HG02981 (cell line): ENCODE data around the gene BTBD17.

ENCODE experiments used
- ATAC-seq: cut with Tn5 transposase; IDR thresholded peaks from one replicate; pipeline ENCODE4 v1.9.1; 2021; ENCODE audit warnings: mild to moderate bottlenecking, moderate library complexity; ENCODE audit not compliant: unreplicated experiment

Gene BTBD17

GRCh38 chr17:74362069-74362405 is 369 bp upstream of the BTBD17 start:
- no peak for ATAC-seq

- no peak for ATAC-seq
Observed at GRCh38 chr17:74360899-74361229, 804 bp downstream of the BTBD17 start.

- no peak for ATAC-seq
Observed at GRCh38 chr17:74359916-74360315, 1.8 kb downstream of the BTBD17 start.

DNA sequence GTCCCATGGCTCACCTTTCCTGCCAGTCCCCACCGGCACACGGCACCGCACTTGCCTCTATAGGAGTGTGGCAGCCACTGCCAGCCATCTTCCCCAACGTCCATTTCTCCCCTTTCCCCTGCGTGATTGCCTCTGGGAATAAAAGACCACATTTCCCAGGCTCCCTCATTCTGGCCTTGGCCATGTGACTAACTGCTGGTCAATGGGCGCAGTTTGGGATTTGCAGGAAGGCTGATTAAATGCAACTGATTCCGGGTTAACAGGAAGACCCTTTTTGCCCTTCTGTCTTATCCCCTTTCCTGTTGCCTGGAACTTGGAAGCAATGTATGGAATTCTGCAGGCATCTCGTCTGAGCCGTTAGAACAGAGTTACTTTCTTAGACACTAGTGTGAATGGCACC is 3.0 kb downstream of the BTBD17 start:
- ATAC-seq, result no peak

DNA sequence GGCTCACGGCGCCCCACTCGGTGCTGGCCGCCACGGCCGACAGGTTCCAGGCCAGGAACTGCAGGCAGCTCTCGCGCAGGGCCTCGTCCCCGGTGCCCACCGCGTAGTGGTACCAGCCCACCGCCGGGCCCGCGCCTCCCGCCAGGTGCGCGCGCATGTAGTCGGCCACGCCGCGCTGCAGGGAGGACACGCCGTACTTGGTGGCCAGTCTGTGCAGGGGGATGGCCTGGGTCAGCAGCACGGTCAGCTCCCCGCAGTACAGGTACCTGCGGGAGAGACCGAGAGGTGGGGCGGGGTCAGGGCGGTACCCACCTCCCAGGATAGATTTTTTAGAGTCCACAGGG is 4.2 kb downstream of the BTBD17 start:
- no peak for ATAC-seq

- no peak for ATAC-seq
Observed at GRCh38 chr17:74356646-74357465, 4.8 kb downstream of the BTBD17 start.

- ATAC-seq, result no peak
Observed at GRCh38 chr17:74355065-74355464, 6.6 kb downstream of the BTBD17 start.

- no peak for ATAC-seq
Observed at GRCh38 chr17:74354561-74354960, 7.1 kb downstream of the BTBD17 start.

DNA sequence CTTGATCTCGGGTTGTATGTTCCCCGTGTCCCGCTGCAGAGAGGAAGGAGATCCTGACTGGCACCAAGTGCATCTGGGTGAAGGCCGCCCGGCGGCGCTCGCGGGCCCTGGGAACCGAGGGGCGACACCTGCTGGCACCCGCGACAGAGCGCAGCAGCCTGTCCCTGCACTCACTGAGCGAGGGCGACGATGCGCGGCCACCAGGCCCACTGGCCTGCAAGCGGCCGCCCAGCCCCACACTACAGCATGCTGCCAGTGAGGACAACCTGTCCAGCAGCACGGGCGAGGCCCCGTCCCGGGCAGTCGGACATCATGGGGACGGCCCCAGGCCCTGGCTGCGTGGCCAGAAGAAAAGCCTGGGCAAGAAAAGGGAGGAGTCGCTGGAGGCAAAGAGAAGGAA is 7.5 kb downstream of the BTBD17 start:
- no peak for ATAC-seq

- ATAC-seq, result no peak
Observed at GRCh38 chr17:74353446-74354060, 8.1 kb downstream of the BTBD17 start.

- ATAC-seq, result no peak
Observed at GRCh38 chr17:74351552-74352210, 10.0 kb downstream of the BTBD17 start.

DNA sequence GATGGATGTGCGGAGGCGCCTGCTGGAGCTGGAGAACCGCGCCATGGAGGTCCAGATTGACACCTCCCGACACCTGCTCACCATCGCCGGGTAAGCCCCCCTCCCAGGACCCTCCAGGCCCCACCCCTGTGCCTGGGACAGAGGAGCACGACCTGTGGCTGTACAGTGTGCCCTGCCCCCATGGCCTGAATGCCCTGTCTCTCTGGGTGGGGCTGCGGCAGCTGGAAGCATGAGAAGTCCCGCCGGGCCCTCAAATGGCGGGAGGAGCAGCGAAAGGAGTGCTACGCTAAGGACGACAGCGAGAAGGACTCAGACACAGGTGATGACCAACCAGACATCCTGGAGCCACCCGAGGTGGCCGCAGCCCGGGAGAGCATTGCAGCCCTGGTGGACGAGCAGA is 11.2 kb downstream of the BTBD17 start:
- ATAC-seq, result no peak

DNA sequence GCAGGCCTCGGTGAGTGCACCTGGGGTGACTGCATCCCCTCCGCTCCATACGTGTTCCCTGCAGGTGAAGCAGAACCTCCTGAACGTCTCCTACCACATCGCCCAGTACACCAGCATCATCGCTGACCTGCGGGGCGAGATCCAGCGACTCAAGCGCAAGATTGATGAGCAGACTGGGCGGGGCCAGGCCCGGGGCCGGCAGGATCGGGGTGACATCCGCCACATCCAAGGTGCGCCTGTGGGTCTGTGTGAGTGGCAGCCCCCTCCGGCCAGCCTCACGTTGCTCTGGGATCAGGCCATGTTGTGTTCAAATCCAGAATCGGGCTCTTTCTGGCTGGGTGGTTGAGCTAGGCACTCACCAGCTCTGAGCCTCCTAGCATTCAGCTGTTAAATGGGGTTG is 12.5 kb downstream of the BTBD17 start:
- no peak for ATAC-seq

DNA sequence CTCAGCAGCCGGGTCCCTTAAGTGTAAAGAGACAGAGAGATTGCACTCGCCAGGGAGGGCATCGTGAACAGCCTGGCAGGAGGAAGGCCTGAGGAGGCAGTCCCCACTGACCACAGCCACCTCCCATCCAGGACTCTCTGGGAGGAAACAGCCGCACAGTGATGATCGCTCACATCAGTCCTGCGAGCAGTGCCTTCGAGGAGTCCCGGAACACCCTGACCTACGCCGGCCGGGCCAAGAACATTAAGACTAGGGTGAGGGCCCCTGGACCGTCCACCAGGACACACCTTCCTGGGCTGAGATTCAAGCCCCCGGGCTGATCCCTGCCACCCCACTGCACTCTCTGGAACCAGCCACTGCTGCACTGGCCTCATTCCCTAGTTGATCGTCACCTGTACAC is 14.0 kb downstream of the BTBD17 start:
- no peak for ATAC-seq

GRCh38 chr17:74345433-74346241 is 16.0 kb downstream of the BTBD17 start:
- no peak for ATAC-seq

GRCh38 chr17:74344658-74345057 is 17.0 kb downstream of the BTBD17 start:
- ATAC-seq, result no peak

GRCh38 chr17:74343526-74344284 is 18.0 kb downstream of the BTBD17 start:
- ATAC-seq, result no peak

DNA sequence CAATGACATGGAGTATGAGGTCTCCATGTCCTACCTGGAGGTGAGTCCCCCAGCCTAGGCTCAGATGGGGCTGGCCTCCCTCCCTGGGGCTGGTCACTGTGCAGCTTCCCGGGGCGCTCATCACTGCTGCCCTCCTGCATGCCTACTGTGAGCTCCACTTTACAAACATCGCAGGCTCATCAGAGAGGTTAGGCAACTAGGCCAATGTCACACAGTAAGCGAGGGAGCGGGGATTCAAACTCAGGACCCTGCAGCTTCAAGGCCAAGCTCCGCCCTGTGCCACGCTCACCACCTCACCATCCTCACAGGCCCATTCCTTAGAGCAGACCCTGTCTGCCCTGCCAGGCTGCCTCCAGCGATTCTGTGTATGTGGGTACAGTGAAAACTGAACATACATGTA is 18.5 kb downstream of the BTBD17 start:
- no peak for ATAC-seq

DNA sequence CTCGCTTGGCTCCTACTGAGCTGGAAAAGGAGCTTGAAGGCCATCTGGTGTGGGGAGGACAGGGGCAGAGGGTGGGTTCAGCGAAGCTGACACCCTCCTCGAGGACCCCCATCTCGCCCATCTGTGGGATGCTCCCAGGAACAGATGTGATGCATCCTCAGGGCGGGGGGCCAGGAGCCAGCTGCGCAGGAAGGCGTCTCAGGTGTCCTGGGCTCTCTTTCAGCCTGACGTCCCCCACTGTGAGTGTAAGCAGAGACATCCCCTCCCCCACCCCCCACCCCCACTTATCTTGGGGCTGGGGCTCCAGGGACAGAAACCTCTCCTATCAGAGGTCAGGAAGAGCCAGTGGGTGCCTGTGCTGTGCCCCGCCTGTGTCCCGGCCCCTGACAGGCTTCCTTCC is 19.4 kb downstream of the BTBD17 start:
- no peak for ATAC-seq

DNA sequence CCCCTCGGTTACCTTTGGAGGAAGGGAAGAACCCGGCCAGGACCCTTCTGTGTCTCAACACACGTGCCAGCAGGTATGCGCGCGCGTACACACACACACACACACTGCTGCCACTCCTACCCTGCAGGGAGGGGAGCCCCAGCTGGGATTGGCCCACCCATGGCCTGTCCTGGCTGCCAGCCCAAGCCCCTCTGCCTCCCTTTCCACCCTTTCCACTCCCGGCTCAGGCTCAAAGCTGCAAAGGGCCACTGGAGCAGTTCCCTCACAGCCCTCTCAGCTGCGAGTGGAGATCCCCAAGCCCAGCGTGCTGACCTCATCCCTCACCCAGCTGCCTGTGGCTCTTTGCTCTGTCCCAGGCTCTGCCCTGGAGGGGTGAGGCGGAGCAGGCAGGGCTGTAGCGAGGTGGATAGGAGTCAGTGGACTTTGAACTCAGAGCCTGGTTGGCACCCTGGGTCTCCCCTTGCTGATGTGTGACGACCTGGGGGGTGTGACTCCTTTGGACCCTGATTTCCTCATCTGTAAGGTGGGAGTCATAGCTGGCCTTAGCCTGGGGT is 21.1 kb downstream of the BTBD17 start:
- ATAC-seq, result no peak
